SIG-M5 treated with dmso at 0.1 percent for 504 hours (cell line): ENCODE results near the gene CSN2.

Source experiments
- DNase-seq: peaks from one replicate; lab custom pipeline; 2025; ENCODE audit not compliant: unreplicated experiment; lab: John Stamatoyannopoulos, UW

Gene CSN2

DNA sequence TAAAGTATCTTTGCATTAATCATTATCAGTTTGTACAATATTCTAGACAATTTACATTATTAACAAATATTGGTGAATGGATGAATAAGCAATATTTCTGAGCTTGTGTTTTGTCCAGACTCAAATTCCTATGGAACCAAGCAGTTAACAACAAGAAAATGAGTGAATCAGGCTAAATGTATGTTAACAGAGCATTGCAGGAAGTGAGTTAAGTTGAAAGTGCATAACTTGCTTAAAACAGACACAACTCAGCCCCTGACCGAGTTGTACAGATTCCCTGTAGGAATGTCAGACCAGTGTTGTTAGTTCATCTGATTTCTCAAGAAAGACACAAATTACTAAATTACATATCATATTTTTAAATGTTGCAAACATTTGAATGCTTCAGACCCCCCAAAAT, 58.4 kb downstream of the CSN2 start:
- no peak for DNase-seq
